HG03565 (cell line): ENCODE results near the gene DAP3.
"Not testable (repeated sequence)": the region's sequence is repeated elsewhere in the genome, so short reads cannot be mapped to it uniquely, and the experiment has no call there.

Source experiments
- ATAC-seq: cut with Tn5 transposase; IDR thresholded peaks from one replicate; pipeline ENCODE4 v1.9.1; 2021; ENCODE audit warnings: mild to moderate bottlenecking, moderate library complexity; ENCODE audit not compliant: unreplicated experiment

Gene DAP3

GRCh38 chr1:155717041-155717440 lies 28.1 kb downstream of the DAP3 start:
- no peak for ATAC-seq

GRCh38 chr1:155718524-155719115 lies 29.7 kb downstream of the DAP3 start:
- ATAC-seq = not testable (repeated sequence)

- ATAC-seq = no peak
These were observed 30.8 kb downstream of the DAP3 start for GRCh38 chr1:155719703-155720102.

- no peak for ATAC-seq
These were observed 36.3 kb downstream of the DAP3 start for GRCh38 chr1:155725142-155725541.

GRCh38 chr1:155729031-155729898 lies 40.4 kb downstream of the DAP3 start:
- no peak for ATAC-seq

- ATAC-seq = no peak
These were observed 52.1 kb downstream of the DAP3 start for GRCh38 chr1:155740995-155741394.

- no peak for ATAC-seq
These were observed 53.0 kb downstream of the DAP3 start for GRCh38 chr1:155741908-155742307.

GRCh38 chr1:155744711-155745283 lies 55.9 kb downstream of the DAP3 start:
- no peak for ATAC-seq

- ATAC-seq = peak; percentile 89
These were observed 56.7 kb downstream of the DAP3 start for GRCh38 chr1:155745284-155746228.

- not testable (repeated sequence) for ATAC-seq
These were observed 58.7 kb downstream of the DAP3 start for GRCh38 chr1:155747586-155747985.

- ATAC-seq = not testable (repeated sequence)
These were observed 59.2 kb downstream of the DAP3 start for GRCh38 chr1:155748141-155748540.

- not testable (repeated sequence) for ATAC-seq
These were observed 70.1 kb downstream of the DAP3 start for GRCh38 chr1:155759017-155759416.

GRCh38 chr1:155759966-155760630 lies 71.2 kb downstream of the DAP3 start:
- ATAC-seq = no peak

GRCh38 chr1:155760751-155761475 lies 72.0 kb downstream of the DAP3 start:
- no peak for ATAC-seq

GRCh38 chr1:155761736-155762405 lies 73.0 kb downstream of the DAP3 start:
- no peak for ATAC-seq

- not testable (repeated sequence) for ATAC-seq
These were observed 74.4 kb downstream of the DAP3 start for GRCh38 chr1:155763090-155763815.

GRCh38 chr1:155763989-155764388 lies 75.1 kb downstream of the DAP3 start:
- ATAC-seq = not testable (repeated sequence)

GRCh38 chr1:155767399-155767989 lies 78.6 kb downstream of the DAP3 start:
- ATAC-seq = not testable (repeated sequence)
